NCI-H2107 treated with DMSO at 0.1 percent for 48 hours (cell line): ENCODE results near the gene SH3RF3.
"Not testable (repeated sequence)": the region's sequence is repeated elsewhere in the genome, so short reads cannot be mapped to it uniquely, and the experiment has no call there.

Source experiments
- DNase-seq: peaks from one replicate; lab custom pipeline; 2025; ENCODE audit not compliant: unreplicated experiment; lab: John Stamatoyannopoulos, UW

The SH3RF3 gene

DNA sequence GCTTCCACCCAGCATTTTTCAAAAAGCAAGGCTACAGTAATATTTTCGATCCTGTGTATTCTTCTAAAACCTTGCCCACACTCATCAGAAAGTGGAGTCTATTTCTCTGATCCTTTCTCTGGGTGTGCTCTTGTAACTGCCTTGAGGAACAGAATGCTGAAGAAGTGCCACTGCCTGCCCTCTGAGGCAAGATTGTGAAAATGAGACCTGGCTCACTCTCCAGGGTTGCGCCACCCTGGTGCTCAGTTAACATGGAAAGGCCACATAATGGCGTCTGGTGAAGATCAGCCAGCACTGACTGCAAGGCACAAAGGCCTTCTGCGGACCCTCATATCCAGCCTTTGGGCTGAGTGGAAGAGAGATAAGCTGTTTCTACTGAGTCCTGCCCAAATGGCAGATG is 11.2 kb upstream of the SH3RF3 start:
- no peak for DNase-seq

DNA sequence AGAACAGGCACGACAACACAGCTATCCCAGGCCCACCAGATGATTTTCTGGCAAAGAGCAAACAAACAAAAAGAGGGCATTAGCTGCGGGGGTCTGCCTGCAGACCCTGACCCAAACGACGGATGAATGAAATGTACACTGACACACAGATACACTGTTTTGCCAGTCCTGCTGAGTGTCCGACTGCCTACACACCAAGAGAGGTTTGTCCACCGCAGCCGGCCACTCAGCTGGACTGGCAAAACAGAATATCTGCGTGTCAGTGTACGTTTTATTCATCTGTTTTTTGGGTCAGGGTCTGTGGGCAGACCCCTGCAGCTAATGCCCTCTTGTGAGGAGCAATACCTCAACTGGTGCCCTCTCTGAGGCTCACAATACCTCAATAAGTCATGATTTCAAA is 10.7 kb upstream of the SH3RF3 start:
- DNase-seq, result no peak

DNA sequence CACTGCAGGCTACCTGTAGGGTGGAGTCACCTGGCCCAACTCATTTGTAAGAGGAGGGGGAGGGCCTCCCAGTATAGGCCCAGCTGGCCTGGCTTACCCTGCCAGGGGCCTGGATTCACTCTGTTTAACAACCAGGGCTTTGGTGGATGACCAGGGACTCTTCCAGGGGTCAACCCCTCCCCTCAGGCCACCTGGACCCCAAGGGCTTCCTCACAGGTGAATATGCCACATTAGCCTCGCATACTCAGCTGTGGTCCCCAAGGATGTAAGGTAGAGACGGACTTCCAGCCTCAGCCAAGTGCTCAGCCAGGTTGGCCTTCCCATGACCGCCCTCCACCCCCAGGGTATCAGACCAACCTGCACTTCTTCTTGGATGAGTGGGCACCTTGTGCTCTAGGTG is 8.8 kb upstream of the SH3RF3 start:
- DNase-seq, result no peak

DNA sequence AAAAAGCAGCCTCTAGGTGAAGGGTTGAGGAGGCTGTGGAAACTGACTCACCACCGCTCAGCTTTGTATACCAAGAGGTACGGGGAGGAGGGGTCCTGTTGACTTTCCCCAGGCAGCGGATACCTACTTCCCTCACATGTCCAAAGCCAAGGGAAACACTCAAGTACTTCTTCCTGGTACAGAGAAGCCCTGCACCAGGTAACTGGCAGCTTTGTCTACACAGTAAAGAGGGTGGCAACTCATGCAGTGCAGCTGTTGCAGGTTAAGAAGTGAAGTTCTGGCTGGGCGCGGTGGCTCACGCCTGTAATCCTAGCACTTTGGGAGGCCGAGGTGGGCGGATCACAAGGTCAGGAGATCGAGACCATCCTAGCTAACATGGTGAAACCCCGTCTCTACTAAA is 8.3 kb upstream of the SH3RF3 start:
- not testable (repeated sequence) for DNase-seq

DNA sequence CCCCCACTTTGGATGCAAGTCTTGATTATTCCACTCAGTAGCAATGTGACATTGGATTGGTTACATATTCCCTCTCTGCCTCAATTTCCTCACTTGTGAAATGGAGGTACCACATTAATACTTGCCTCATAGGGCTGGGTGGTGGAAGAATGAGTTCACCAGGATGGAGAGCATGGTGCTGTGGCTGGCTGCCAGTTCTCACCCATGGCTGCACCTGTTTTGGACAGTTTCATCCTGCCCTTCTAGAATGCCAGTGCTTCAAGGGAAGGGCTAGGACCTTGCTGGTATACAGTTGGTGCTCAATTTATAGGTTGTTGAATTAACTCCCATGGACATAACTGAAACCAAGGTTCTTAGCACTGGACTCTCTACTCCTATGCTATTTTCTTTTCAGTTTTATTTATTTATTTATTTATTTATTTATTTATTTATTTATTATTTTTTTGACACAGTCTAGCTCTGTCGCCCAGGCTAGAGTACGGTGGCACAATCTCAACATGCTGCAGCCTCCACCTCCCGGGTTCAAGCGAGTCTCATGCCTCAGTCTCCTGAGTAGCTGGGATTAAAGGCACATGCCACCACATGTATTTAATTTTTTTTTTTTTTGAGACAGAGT is 5.3 kb upstream of the SH3RF3 start:
- no peak for DNase-seq

DNA sequence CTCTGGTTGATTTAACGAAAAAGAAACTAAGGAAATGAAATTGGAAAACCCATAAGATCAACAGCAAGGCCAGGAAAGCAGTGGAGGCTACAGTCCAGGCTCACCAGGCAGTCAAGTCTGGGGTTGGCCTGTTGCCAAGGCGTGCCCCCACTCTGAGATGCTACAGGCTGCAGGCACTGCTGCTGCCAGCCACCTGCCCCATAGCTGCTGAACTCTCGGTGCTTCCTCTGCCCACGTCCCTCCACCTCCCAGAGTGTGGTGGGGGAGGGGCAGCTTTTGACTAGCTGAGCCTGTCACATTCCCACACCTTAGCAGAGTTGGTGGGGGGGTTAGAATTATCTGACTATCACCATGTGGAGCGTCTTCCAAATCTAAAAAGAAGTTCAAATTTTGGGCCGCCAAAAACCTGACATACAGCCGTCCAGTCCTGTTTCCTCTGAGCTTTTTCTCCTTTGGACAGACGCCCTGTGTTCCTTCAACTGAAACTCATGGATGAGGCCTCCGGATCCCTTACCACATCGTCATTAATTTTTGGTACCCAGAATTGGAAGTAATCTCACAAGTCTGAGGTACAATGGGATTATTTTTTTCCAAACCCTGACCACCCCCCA is 3.9 kb upstream of the SH3RF3 start:
- DNase-seq, result no peak

DNA sequence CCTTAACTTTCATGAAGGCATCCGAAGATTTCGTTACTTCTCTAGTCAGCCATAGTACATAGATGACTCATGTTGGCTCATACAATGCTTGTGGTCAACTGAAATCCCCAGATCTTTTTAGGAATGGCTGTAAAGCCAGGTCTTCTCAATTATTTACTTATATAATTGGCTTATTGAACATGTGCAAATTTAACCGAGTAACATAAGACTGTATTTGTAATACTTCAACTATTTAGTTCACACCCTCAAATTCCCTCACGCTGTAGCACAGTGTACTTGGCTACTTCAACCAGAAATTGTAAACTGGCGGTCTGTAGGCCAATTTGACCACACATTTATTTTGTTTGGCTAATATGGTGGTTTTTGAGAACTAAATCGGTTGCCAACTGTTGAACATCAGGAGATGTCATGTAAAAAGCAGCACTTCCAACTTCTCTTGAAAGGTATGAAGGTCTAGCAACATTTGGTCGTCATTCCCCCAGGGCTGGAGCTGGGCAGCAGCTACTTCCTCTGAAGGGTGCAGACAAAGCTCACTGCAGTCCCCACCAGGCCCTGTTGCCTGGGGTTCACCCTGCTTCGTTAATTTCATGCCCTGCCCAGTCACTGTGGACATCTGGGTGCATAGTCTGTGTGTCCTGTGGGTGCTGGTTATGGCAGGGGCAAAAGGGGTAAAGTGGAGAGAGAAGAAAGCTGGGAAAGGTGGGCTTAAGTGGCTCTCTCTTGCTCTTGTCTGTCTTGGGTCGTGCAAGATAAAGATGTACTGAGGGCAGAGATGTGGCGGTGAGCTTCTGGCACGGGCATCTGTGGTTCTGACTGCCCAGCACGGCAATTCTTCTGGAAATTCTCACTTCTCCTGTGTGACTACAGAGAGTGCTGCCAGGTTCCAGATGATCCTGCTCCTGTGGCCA is 3.2 kb upstream of the SH3RF3 start:
- DNase-seq, result no peak

DNA sequence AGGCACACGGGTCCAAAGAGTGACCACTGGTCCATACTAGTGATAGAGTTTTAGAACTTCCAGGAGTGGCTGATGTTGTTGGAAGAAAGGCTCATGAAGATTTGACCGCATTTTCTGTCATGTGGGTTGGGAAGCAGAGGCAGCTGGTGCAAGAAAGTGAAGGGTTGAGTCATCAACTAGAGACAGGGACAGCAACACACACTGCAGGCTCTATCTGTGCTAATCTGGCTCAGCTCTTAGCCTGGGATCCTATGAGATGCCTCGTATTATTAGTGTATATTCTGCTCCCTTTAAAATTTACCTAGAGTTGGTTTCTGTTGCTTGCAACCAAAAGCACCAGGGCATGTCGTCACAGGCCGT is 2.5 kb upstream of the SH3RF3 start:
- DNase-seq, result no peak

DNA sequence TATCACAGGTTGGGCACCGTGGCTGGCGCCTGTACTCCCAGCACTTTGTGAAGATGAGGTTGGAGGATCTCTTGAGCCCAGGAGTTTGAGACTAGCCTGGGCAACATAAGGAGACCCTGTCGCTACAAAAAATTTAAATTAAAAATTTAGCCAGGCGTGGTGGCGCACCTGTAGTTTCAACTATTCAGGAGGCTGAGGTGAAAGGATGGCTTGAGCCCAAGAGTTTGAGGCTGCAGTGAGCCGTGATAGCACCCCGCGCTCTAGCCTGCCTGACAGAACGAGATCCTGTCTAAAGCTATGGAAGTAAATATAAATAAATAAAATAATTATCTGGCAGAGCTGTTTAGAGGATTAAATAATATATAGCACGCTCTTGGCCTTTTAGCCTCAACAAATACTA is 1.4 kb upstream of the SH3RF3 start:
- no peak for DNase-seq

DNA sequence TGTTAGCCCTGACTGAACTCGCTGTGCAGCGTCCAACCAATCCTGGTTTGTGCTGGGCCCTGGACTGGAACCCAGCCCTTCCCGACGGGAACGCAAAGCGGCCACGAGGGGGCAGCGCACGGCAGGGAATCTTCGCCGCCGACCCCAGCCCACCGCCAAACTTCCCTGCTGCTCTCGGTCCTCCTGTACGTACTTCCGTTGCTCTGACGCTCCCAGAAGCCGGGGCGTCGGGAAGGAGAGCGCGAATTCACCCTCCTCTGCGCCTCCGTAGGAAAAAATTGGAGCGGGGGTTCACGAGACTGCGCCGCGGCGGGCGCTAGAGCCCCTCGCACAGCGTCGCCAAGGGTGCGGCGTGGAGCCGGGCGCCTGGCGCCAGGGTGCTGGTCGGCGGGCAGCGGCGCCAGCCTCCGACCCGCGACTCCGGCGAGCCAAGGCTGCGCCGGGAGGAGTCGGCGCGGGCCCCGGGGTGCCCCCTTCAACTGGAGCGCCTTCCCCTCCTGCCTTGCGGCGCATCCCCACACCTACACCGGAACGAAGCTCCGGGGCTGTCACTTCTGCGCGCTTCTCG is 873 bp upstream of the SH3RF3 start:
- DNase-seq, result peak; percentile 32

DNA sequence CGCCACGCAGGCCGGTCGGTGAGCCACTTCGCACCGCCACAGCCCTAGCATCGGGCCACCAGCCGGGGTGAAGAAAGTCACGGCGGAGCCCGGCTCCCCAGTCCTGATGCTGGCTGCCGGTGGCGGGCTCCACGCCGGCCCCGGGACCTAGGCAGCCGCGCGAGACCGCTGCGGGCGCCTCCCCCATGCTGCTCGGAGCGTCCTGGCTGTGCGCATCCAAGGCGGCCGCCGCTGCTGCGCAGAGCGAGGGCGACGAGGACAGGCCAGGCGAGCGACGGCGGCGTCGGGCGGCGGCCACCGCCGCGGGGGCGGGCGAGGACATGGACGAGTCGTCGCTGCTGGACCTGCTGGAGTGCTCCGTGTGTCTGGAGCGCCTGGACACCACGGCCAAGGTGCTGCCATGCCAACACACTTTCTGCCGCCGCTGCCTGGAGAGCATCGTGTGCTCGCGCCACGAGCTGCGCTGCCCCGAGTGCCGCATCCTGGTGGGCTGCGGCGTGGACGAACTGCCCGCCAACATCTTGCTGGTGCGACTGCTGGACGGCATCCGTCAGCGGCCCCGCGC is 433 bp downstream of the SH3RF3 start:
- DNase-seq, result no peak

DNA sequence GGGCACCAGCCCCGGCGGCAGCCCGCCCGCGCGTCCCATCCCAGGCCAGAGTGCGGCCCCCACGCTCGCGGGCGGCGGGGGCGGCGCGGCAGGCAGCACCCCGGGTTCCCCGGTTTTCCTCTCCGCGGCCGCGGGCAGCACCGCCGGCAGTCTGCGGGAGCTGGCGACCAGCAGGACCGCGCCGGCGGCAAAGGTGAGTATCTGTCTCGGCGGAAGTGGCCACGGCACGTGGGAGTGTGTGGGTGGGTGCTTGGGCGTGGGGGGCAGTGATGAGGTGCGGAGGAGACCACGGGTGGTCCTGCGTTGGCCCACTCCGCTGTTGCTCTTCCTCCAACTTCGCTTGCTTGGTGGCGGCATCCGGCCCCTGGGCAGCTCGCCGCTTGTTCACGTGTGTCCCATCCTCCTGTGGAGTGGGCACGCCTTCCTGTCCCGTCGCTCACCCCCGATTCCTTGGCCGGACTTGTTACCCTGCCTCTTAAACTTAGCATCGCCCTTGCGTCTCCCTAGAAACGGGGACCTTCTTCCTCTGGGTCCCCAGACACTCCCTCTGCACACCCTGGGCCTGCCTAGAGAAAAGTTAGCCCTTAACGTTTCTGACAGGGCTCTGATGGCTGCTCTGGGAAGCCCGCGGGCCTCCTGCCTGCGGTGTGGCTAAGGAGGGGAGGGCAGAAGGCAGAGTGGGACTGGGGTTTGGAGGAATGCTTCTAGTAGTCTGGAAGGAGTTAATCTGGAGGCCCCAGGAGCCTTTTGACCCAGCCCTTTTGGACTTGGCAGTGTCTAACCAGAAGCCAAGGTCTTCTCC is 1.1 kb downstream of the SH3RF3 start:
- no peak for DNase-seq

DNA sequence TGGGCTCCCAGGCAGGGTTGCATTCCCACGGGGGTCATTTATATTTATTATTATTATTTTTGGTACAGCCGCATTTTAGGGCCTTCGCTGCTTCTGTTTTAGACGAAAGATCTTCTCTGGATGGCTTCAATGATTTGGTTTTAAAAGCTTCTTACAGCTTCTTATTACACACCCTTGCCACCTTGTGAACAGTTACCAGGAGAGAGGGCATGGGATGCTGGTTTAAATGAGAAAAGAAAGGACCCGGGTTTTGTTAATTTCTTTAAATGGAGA is 1.7 kb downstream of the SH3RF3 start:
- no peak for DNase-seq

DNA sequence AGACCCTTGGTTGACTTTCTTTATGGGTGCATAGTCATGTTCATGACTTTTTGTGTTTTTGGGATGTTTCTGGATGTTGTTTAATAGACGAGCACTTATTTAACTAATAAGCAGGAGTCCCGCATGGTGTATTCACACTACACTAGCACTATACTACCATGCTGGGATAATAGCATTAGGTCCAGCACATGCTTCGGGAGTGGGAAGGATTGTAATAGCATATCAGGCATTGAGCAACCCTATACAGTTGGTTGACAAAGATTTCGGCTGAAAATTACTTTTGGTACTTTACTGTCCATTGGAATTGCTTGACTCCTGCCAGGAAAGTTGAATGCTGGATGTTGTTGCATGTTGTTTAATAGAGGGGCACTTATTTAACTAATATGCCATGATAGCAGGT is 2.8 kb downstream of the SH3RF3 start:
- DNase-seq, result no peak

DNA sequence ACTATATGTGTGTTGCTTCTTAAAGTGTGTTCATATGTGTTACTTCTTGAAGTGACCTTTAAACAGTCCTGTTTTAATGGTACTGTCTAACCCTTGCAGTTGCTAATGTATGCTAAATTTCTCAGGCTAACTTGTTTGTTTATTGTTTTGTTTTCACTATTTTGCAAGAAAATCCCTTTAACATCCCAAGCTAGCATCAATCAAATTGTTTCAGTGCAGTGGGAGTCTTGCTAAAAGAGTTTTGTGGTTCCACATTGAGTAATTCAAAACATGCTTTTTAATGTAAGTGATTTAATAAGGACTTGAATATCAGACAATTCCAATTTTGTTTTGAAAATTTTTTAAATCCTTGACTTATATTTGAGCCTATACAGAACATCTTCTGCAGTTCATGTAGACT is 3.6 kb downstream of the SH3RF3 start:
- no peak for DNase-seq

DNA sequence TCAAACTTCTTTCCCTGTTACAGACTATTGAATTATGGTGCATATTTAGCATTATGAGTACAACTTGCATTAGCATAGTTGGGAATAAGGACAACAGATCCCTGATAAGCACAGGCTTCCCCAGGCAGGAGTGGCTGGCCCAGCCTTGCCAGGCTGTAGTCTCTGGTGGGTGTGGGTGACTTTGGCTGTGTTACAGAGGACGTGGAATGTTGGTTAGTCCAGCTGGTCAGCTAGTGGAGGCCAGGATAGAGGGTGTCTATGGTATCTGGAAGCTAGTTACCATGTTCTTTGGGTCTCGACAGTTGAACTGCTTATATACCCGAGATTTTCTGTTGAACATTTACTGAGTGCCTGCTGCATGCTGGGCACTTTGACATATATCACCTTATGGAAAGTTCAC is 4.7 kb downstream of the SH3RF3 start:
- no peak for DNase-seq

DNA sequence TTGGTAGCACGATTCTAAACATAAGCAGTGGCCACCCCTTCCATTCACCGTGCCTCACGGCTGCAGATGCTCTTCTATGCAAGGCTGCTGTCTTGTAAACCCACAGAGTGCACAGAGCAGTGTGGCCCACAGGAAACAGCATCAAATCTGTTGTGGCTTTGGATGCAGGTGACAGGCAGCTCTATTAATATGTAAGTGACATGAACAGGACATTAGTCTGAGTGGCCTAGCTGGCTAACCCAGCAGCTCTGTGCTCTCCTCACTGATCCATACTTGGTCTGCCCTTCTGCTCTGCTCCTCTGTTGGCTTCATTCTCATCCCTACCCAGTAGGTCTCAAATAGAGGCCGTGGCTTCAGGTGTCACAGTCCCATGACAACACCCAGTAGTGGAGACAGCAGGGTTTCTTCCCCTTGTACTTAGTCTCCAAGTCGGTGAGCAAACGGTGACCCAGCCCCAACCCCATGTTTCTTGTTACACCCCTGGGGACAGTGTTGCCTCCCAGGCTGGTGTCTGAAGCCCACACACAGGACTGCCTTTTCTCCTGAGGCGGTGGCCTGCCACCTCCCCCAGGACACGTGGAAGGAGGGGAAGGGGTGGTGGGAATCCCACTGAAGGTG is 5.8 kb downstream of the SH3RF3 start:
- DNase-seq, result no peak

DNA sequence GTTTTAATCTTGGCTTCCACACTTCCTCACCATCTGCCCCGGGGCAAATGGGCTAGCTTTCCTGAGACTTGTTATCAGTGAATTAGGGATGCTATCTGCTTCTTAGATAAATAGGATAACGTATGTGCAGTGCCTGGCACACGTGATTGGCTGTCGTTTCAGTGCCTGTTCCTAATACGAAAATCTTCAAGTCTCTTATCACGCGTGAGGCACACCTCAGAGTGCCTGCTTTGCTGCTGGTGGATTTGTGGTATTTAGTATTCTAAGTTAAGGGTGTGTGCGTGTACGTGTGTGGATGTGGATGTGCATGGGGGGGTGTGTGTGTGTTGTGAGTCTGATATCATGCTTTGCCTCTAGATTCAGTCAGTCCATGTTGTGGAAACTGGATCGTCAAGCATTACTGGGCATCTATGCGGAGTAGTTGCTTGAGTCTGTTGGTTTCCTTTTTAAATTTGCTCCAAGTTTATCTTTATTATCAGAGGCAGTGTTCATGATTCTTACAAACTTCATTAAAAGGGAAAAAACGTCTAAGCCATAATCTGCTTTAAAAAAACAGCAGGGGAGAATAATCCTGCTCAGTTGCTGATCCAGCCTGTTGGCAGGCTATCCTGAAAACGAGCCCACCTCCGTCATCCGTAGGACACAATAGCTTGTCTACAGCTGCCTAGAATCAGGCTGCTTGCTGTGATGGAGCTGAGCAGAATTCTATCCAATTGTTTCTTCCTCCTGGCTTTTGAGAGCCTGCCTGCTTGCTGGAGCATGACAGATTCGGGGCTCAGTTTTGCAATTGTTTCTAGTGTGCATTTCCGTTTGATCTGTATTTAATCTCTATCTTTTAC is 6.6 kb downstream of the SH3RF3 start:
- DNase-seq, result peak; percentile 64

DNA sequence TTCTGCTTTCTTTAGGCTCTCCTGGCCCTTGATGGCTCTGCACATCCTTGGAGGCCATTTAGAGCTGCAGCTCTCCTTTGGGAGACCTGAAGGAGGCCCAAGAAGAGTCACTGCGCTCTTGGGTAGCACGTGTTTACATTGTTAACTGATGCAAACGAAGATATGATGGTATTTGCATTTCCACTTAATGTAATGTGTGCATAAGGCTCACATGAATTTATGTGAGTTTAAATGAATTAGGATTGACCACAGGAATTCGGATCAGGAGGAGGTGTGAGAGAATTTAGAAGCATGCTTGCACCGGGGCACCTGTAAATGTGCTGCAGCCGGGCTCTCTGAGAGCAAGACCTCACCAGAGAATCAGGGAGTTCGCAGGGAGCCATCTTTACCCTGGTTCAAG is 7.5 kb downstream of the SH3RF3 start:
- DNase-seq, result no peak

DNA sequence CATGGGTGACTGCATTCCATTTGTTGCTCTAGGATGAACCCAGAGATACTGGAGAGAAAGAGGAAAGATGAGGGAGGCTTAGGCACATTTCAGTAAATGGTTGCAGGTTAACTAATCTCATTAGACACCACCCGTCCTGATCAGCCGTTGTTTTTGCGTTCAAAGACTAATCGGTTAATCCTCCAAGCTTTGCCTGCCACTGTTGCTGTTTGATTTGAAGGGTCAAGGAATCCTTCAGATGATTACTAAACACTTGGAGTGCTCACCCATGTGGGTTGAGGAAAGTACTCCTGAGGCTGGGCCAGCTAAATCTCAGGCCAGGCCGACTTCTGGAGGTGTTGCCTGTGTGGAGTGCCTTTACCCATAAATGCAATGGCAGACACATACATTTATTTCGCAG is 8.6 kb downstream of the SH3RF3 start:
- DNase-seq, result no peak
